Neural progenitor cell (in vitro differentiated cells): ENCODE data around the gene METTL1. TPM values are rescaled to one million over a fixed set of nuclear protein-coding genes. Genes with fewer than 3 reads are reported as not detected.
A peak's percentile ranks its signal among the peaks of the same experiment; 100 is the strongest.

Experiments
- DNase-seq: peaks from one replicate; pipeline ENCODE4 v3.0.0-alpha.2; 2016; ENCODE audit warnings: low spot score
- H2AFZ ChIP-seq: fragments of 200-600 bp; sonication (generic); replicated peaks from 2 replicates; pipeline ENCODE4 v1.6.1; 2016; ENCODE audit warnings: antibody characterized with exemption
- H3F3A ChIP-seq: fragments of 200-600 bp; sonication (generic); 2 replicates; pipeline ENCODE4 v1.6.1; 2016; ENCODE audit warnings: antibody characterized with exemption, low read depth
- H3K27ac ChIP-seq: fragments of 200-600 bp; sonication (generic); 2 replicates; pipeline ENCODE4 v1.5.1; 2016; ENCODE audit warnings: mild to moderate bottlenecking
- H3K27me3 ChIP-seq: fragments of 200-600 bp; sonication (generic); 2 replicates; pipeline ENCODE4 v1.6.1; 2016; ENCODE audit warnings: mild to moderate bottlenecking, moderate library complexity
- H3K36me3 ChIP-seq: fragments of 200-600 bp; sonication (generic); 2 replicates; pipeline ENCODE4 v1.5.1; 2016
- H3K4me1 ChIP-seq: fragments of 200-600 bp; sonication (generic); 2 replicates; pipeline ENCODE4 v1.6.1; 2016; ENCODE audit warnings: mixed run types
- H3K4me2 ChIP-seq: fragments of 200-600 bp; sonication (generic); 2 replicates; pipeline ENCODE4 v1.6.1; 2016
- H3K4me3 ChIP-seq: fragments of 200-600 bp; sonication (generic); 2 replicates; pipeline ENCODE4 v1.5.1; 2016
- H3K79me2 ChIP-seq: fragments of 200-600 bp; sonication (generic); 2 replicates; pipeline ENCODE4 v1.6.1; 2016; ENCODE audit warnings: low read depth
- H3K9ac ChIP-seq: fragments of 200-600 bp; sonication (generic); 2 replicates; pipeline ENCODE4 v1.6.1; 2016
- H3K9me3 ChIP-seq: fragments of 200-600 bp; sonication (generic); 2 replicates; pipeline ENCODE4 v1.5.1; 2016; ENCODE audit warnings: low read depth
- H4K20me1 ChIP-seq: fragments of 200-600 bp; sonication (generic); 2 replicates; pipeline ENCODE4 v1.6.1; 2016; ENCODE audit warnings: low read depth
- H3K27ac Mint-ChIP-seq: 3 replicates; pipeline ENCODE4 v1.8.0; 2021; ENCODE audit warnings: mixed read lengths
- H3K27me3 Mint-ChIP-seq: 2 replicates; pipeline ENCODE4 v1.8.0; 2022; ENCODE audit warnings: low read depth, mild to moderate bottlenecking, inconsistent platforms, moderate library complexity, mixed read lengths; ENCODE audit not compliant: insufficient read depth
- H3K36me3 Mint-ChIP-seq: 3 replicates; pipeline ENCODE4 v1.8.0; 2021; ENCODE audit warnings: mixed read lengths
- H3K4me1 Mint-ChIP-seq: 3 replicates; pipeline ENCODE4 v1.8.0; 2021; ENCODE audit warnings: mixed read lengths
- H3K4me3 Mint-ChIP-seq: 3 replicates; pipeline ENCODE4 v1.8.0; 2021; ENCODE audit warnings: mild to moderate bottlenecking, moderate library complexity, mixed read lengths
- H3K9me3 Mint-ChIP-seq: 3 replicates; pipeline ENCODE4 v1.8.0; 2020; ENCODE audit warnings: mixed read lengths
- EZH2 ChIP-seq: fragments of 200-600 bp; sonication (generic); IDR thresholded peaks from 2 replicates; pipeline ENCODE4 v1.6.1; 2017; ENCODE audit warnings: antibody characterized with exemption, mild to moderate bottlenecking, moderate library complexity
- EZH2phosphoT487 ChIP-seq: fragments of 200-600 bp; sonication (generic); IDR thresholded peaks from 2 replicates; pipeline ENCODE4 v1.6.1; 2017; ENCODE audit warnings: antibody characterized with exemption
- total RNA-seq: library from RNA; depleted of rRNA; stranded (reverse); fragments of >200 nt; gene quantifications from 2 replicates; pipeline ENCODE4 v1.2.3, GENCODE V29; 2015; ENCODE audit warnings: low replicate concordance
- TF ChIP-seq, protein P1 (sequence below): fragments of 200-600 bp; sonication (generic); IDR thresholded peaks from 2 replicates; pipeline ENCODE4 v1.5.1; 2017; ENCODE audit warnings: antibody characterized with exemption, mild to moderate bottlenecking

The METTL1 gene
- total RNA-seq, 1 donor from 2014 or later, result 5.6 TPM

DNA sequence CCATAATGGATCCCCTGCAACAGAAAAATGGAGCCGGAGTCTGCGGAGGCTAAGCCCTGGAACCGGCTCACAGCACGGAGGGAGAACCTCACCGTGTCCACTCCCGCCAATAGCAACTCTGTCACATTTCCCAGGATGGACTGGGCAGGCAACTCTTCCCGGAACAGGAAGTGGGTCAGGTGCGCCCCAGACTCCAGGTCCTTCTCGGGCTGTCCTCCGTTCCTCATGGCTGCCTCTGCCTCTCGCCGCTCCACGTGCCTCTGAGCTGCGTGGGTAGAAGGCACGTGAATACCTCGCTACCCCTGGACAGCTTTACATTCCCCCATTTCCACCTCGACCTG lies 7.3 kb downstream of the METTL1 start:
- Histone ChIP-seq H3K4me2 (peak overlapping the region; percentile 79), H3K27me3 (peaks cover 62% of the 10 kb centered on the region), H3F3A (peaks cover 32% of the 10 kb centered on the region), H3K4me3 (peak overlapping the region; percentile 44), H2AFZ (peak overlapping the region; percentile 88), H3K9me3 (no peaks in the 10 kb centered on the region), H3K4me1 (peaks cover 24% of the 10 kb centered on the region), H4K20me1 (peaks cover 58% of the 10 kb centered on the region), H3K36me3 (no peaks in the 10 kb centered on the region), H3K79me2 (no peaks in the 10 kb centered on the region), H3K27ac (no peak overlapping the region), H3K9ac (no peak overlapping the region)
- Mint-ChIP-seq H3K4me1 (peaks cover 14% of the 10 kb centered on the region), H3K36me3 (peaks cover 13% of the 10 kb centered on the region), H3K9me3 (peaks cover 2% of the 10 kb centered on the region), H3K4me3 (peak overlapping the region; percentile 50), H3K27ac (no peak overlapping the region), H3K27me3 (peaks cover 55% of the 10 kb centered on the region)
- TF ChIP-seq EZH2 (no peak), EZH2phosphoT487 (no peak)
- TF ChIP-seq, protein P1, sequence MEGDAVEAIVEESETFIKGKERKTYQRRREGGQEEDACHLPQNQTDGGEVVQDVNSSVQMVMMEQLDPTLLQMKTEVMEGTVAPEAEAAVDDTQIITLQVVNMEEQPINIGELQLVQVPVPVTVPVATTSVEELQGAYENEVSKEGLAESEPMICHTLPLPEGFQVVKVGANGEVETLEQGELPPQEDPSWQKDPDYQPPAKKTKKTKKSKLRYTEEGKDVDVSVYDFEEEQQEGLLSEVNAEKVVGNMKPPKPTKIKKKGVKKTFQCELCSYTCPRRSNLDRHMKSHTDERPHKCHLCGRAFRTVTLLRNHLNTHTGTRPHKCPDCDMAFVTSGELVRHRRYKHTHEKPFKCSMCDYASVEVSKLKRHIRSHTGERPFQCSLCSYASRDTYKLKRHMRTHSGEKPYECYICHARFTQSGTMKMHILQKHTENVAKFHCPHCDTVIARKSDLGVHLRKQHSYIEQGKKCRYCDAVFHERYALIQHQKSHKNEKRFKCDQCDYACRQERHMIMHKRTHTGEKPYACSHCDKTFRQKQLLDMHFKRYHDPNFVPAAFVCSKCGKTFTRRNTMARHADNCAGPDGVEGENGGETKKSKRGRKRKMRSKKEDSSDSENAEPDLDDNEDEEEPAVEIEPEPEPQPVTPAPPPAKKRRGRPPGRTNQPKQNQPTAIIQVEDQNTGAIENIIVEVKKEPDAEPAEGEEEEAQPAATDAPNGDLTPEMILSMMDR, result no peak
- no peak for DNase-seq

DNA sequence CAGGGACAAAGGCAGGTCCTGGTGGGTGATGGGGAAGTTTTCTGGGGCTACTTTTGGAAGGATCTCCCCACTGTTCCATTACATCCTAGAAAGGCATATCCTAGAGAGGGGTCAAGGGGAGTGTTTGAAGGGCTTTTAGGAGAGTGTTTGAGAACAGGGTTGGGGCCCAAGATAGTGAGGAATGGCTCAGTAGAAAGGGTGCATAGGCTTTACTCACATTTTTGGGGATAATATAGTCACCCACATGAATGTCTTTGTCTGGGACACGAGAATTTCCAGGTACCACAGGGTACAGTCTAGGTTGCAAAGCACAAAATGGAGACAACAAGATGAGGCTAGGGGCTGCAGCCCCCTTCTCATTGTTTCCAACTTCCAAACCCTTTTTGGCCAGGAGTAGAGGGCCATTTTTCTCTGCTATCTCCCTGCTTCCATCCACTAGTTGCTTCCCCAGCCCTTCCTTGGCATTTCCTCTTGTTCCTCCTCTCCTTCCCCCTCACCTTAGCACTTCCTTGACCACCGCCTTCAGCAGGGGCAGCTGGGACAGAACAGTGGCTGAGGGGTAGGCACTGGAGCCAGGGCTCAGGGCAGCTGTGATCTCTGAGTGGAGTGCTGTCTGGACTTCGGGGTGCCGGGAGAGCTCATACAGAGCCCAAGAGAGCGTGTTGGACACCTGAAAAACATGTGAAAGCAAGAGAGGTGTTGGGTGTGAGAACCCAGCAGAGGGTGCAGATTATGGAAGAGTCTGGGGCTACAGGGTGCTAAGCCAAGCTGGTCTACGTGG lies 7.8 kb downstream of the METTL1 start:
- Histone ChIP-seq H4K20me1 (peaks cover 64% of the 10 kb centered on the region), H3K27ac (no peak overlapping the region), H3K36me3 (no peaks in the 10 kb centered on the region), H3K9me3 (no peaks in the 10 kb centered on the region), H3K4me3 (no peak overlapping the region), H3F3A (peaks cover 36% of the 10 kb centered on the region), H3K4me1 (peaks cover 24% of the 10 kb centered on the region), H3K4me2 (no peak overlapping the region), H2AFZ (no peak overlapping the region), H3K79me2 (no peaks in the 10 kb centered on the region), H3K27me3 (peaks cover 62% of the 10 kb centered on the region), H3K9ac (no peak overlapping the region)
- DNase-seq, result no peak
- TF ChIP-seq, protein P1, result no peak
- no peak for TF ChIP-seq EZH2phosphoT487
- H3K9me3 Mint-ChIP-seq, result peaks cover 2% of the 10 kb centered on the region
- H3K27ac Mint-ChIP-seq, result no peak overlapping the region
- peak overlapping the region; percentile 44 for H3K4me3 Mint-ChIP-seq
- peaks cover 56% of the 10 kb centered on the region for H3K27me3 Mint-ChIP-seq
- peaks cover 11% of the 10 kb centered on the region for H3K36me3 Mint-ChIP-seq
- peaks cover 14% of the 10 kb centered on the region for H3K4me1 Mint-ChIP-seq

DNA sequence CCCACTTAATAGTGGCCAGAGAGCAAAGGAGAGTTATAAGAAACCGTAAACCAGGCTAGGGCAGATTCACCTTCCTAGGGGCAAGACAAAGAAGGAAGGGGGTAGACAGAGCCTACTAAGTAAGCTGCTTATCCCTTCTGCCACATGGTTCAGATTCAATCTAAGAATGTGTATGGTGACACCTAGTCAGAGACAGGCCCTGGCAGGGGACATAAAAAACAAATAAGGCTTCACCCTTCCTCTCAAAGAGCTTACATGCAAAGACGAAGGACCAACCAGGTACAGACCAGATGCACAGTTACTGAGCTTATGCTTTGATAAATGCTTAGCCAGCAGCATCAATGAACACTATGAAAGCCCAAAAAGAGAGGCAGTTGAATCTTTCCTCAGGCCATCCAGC lies 9.4 kb downstream of the METTL1 start:
- Histone ChIP-seq H3K27ac (no peak overlapping the region), H3F3A (peaks cover 32% of the 10 kb centered on the region), H3K79me2 (no peaks in the 10 kb centered on the region), H3K9ac (no peak overlapping the region), H3K4me1 (peaks cover 21% of the 10 kb centered on the region), H3K9me3 (no peaks in the 10 kb centered on the region), H4K20me1 (peaks cover 79% of the 10 kb centered on the region), H3K4me3 (no peak overlapping the region), H3K4me2 (no peak overlapping the region), H3K36me3 (no peaks in the 10 kb centered on the region), H2AFZ (no peak overlapping the region), H3K27me3 (peaks cover 59% of the 10 kb centered on the region)
- no peak for DNase-seq
- Mint-ChIP-seq H3K9me3 (peaks cover 2% of the 10 kb centered on the region), H3K4me1 (peaks cover 14% of the 10 kb centered on the region), H3K4me3 (no peak overlapping the region), H3K27me3 (peaks cover 55% of the 10 kb centered on the region), H3K27ac (no peak overlapping the region), H3K36me3 (peaks cover 11% of the 10 kb centered on the region)
- TF ChIP-seq, protein P1, result no peak
- TF ChIP-seq EZH2, result no peak
- no peak for TF ChIP-seq EZH2phosphoT487
